Kidney epithelial cell (primary cell): ENCODE data around the gene RYK. TPM values are rescaled to one million over a fixed set of nuclear protein-coding genes. Genes with fewer than 3 reads are reported as not detected.

Experiments
- DNase-seq: peaks from one replicate; pipeline ENCODE4 v3.0.0-alpha.2; 2010; ENCODE audit warnings: low read depth
- H3K27me3 ChIP-seq: 2 replicates; pipeline ENCODE4 v1.6.0; 2011; ENCODE audit warnings: low read length; ENCODE audit not compliant: control insufficient read depth, insufficient read depth
- H3K36me3 ChIP-seq: 2 replicates; pipeline ENCODE4 v1.5.1; 2011; ENCODE audit warnings: low read length; ENCODE audit not compliant: control insufficient read depth, insufficient read depth
- H3K4me3 ChIP-seq: 2 replicates; pipeline ENCODE4 v1.5.1; 2011; ENCODE audit warnings: low read depth, mild to moderate bottlenecking, control low read depth, low read length
- total RNA-seq: library from RNA; depleted of rRNA; stranded (reverse); fragments of >200 nt; gene quantifications from 2 replicates; pipeline ENCODE4 v1.2.3, GENCODE V29; 2015
- TF ChIP-seq, protein P1 (sequence below): IDR thresholded peaks from 2 replicates; pipeline ENCODE4 v1.5.1; 2011; ENCODE audit warnings: mild to moderate bottlenecking, moderate library complexity, low read length, control low read depth, inconsistent platforms; ENCODE audit not compliant: insufficient read depth, poor library complexity, severe bottlenecking

The RYK gene
- total RNA-seq, 1 donor from 2014 or later, result 57.6 TPM

DNA sequence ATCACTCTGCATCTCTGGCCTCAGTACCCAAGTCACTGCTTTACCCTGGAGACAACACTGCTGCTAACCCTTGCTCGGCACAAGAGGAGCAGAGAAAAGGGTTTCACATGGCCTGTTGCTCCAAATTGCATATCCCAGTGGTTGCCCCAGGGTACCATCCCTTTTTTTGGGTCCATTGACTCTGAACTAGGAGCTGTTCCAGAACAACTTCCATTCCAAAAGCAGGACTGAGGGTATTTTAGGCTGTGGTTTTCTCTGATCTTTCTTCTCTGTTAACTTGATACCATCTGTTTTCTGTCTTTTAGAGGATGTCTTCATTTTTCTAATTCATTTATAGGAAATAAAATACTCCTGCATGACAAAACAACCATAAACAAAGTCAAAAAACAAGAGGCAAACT lies 17.3 kb upstream of the RYK start:
- H3K36me3 ChIP-seq, result no peaks in the 10 kb centered on the region
- DNase-seq, result no peak
- TF ChIP-seq, protein P1, sequence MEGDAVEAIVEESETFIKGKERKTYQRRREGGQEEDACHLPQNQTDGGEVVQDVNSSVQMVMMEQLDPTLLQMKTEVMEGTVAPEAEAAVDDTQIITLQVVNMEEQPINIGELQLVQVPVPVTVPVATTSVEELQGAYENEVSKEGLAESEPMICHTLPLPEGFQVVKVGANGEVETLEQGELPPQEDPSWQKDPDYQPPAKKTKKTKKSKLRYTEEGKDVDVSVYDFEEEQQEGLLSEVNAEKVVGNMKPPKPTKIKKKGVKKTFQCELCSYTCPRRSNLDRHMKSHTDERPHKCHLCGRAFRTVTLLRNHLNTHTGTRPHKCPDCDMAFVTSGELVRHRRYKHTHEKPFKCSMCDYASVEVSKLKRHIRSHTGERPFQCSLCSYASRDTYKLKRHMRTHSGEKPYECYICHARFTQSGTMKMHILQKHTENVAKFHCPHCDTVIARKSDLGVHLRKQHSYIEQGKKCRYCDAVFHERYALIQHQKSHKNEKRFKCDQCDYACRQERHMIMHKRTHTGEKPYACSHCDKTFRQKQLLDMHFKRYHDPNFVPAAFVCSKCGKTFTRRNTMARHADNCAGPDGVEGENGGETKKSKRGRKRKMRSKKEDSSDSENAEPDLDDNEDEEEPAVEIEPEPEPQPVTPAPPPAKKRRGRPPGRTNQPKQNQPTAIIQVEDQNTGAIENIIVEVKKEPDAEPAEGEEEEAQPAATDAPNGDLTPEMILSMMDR, result no peak
- H3K4me3 ChIP-seq, result no peak overlapping the region
- H3K27me3 ChIP-seq, result peaks cover 3% of the 10 kb centered on the region

DNA sequence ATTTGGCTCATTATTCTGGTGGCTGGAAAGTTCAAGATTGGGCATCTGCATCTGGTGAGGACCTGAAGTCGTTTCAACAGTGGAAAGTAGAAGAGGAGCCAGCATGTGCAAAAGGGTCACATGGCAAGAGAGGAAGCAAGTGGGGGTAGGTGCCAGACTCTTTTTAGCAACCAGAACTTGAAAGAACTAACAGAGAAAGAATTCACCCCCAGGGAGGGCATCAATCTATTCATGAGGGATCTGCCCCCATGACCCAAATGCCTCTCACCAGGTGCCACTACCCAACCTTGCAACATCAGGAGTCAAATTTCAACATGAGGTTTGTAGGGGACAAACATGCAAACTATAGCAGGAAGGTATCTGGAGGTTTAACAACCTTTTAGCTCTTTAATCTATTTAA lies 10.3 kb upstream of the RYK start:
- no peak for DNase-seq
- no peak overlapping the region for H3K4me3 ChIP-seq
- no peaks in the 10 kb centered on the region for H3K36me3 ChIP-seq
- H3K27me3 ChIP-seq, result no peaks in the 10 kb centered on the region
- TF ChIP-seq, protein P1, result no peak

DNA sequence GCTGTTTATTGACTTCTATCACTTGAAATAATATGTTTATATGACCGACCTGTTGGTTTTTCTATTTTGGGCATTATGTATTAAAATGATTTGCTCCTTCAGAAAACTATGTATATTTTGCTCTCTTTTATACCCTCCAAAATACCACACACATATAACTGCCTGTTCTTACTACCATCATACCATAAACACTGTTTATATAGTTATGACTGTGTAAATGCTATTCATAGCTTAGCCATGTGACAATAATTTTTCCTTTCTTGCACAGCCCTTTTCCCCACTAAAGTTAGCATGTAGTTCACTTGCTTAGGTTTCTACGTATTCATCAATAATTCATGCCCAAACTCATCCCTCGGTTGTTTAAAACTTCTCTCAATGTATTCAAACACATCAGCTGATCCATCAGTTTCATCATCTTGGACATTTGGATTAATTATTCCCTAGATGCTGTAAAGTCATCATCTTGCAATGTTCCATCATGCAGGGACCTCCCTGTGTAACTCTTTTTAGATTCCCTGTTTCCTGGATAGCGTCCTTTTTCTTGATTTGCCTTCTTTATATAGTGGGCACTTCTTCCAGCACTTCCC lies 8.2 kb upstream of the RYK start:
- Histone ChIP-seq H3K4me3 (no peak overlapping the region), H3K36me3 (no peaks in the 10 kb centered on the region), H3K27me3 (no peaks in the 10 kb centered on the region)
- no peak for DNase-seq
- TF ChIP-seq, protein P1, result no peak

DNA sequence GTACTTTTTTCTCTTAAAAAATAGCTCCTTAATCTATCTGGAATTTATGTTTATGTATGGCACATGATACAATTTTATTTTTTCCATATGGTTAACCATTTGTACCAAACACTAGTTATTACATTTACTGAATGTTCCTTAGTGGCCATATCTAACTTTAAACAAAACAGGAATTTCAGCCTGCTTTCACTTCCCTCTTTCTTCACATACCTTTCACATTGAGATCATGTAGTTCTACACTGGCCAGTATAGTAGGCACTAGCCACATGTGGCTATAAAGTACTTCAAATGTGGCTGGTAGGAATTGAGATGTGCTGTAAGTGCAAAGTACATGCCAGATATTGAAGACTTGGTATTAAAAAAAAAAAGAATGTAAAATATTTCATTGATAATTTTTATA lies 4.7 kb upstream of the RYK start:
- TF ChIP-seq, protein P1, result no peak
- H3K27me3 ChIP-seq, result no peaks in the 10 kb centered on the region
- no peak for DNase-seq
- no peak overlapping the region for H3K4me3 ChIP-seq
- H3K36me3 ChIP-seq, result no peaks in the 10 kb centered on the region

DNA sequence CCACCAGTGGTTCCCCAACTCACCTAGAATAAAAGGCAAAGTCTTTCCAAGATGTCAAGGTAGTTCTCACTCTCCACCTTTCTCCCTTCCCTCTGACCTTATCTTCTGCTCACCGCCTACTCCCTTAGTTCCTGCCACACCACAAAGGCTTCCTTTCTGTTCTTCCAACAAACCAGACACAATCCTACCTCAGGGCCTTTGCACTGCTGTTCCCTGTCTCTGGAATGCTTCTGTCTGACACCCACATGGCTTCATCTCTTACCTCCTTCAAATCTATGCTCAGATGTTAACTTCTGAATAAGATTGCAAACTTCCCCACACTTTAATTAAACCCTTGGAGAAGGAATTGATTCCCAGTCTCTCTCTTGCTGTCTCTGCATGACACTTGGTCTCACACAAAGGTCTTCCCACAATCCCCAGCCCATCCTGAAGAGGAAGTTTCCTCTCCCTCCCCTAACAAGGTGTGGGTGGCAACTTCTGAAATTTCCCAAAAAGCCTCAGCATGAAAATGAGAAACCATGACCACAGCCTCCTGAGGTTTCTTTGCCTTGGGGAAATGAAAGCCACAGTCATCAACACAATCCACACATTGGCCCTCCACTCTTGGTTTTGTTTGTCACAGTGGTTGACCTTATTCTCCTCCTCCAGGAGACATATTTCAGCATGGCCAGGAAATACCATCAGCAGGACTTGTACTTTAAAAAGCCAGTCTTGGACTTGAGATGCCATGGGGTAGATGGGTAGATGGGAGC lies 3.0 kb upstream of the RYK start:
- TF ChIP-seq, protein P1, result no peak
- Histone ChIP-seq H3K36me3 (no peaks in the 10 kb centered on the region), H3K27me3 (no peaks in the 10 kb centered on the region), H3K4me3 (no peak overlapping the region)
- DNase-seq, result no peak

DNA sequence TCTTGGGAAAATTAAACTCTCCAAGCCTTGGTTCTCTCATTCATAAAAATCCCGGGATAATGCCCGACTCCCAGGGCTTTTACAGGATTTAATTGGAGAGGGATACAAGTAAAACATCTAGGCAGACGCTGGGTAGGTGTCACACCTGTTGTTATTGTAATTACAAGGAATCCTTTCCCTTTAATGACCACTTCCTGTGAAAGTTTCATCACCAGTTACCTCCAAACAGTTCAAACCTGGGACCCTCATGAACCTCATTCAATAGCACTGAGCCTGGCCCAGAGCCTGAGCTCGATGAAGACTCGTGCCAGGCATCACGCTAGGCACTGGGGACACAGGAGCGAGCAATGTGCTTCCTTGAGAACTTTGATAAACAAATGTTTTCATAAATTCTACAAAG lies 2.1 kb upstream of the RYK start:
- no peaks in the 10 kb centered on the region for H3K27me3 ChIP-seq
- TF ChIP-seq, protein P1, result no peak
- DNase-seq, result no peak

More for the DNA sequence above, 2.1 kb upstream of the RYK start:
- no peaks in the 10 kb centered on the region for H3K36me3 ChIP-seq
- no peak overlapping the region for H3K4me3 ChIP-seq
